RWPE2 (cell line): Measurements from ENCODE around the gene PLXNA3.

ENCODE experiments used
- ATAC-seq: fragments of 200-7000 bp; cut with Tn5 transposase; 3 replicates; pipeline ENCODE4 v1.9.1; 2021; ENCODE audit warnings: low read depth
- DNase-seq: peaks from one replicate; pipeline ENCODE4 v3.0.0-alpha.2; 2020; ENCODE audit warnings: low spot score
- H3K27ac ChIP-seq: fragments of 450-650 bp; 2 replicates; pipeline ENCODE4 v1.5.1; 2017; ENCODE audit warnings: mild to moderate bottlenecking; ENCODE audit not compliant: poor library complexity, severe bottlenecking
- H3K27me3 ChIP-seq: fragments of 250-450 bp; sonication (Bioruptor Pico); 2 replicates; pipeline ENCODE4 v1.5.1; 2021; ENCODE audit warnings: mild to moderate bottlenecking, moderate library complexity; ENCODE audit not compliant: insufficient read depth, poor library complexity, severe bottlenecking
- H3K36me3 ChIP-seq: fragments of 250-450 bp; sonication (Bioruptor Pico); 2 replicates; pipeline ENCODE4 v1.5.1; 2020; ENCODE audit warnings: low read depth, mild to moderate bottlenecking, moderate library complexity
- H3K4me1 ChIP-seq: fragments of 250-450 bp; sonication (Bioruptor Pico); 2 replicates; pipeline ENCODE4 v1.5.1; 2021; ENCODE audit warnings: mild to moderate bottlenecking, moderate library complexity; ENCODE audit not compliant: insufficient read depth, poor library complexity, severe bottlenecking
- H3K4me3 ChIP-seq: fragments of 250-450 bp; sonication (Bioruptor Pico); 2 replicates; pipeline ENCODE4 v1.5.1; 2021; ENCODE audit warnings: mild to moderate bottlenecking, moderate library complexity; ENCODE audit not compliant: severe bottlenecking
- H3K9me3 ChIP-seq: fragments of 250-450 bp; sonication (Bioruptor Pico); 2 replicates; pipeline ENCODE4 v1.5.1; 2021; ENCODE audit warnings: mild to moderate bottlenecking, moderate library complexity; ENCODE audit not compliant: severe bottlenecking
- CTCF ChIP-seq: fragments of 450-650 bp; IDR thresholded peaks from one replicate; pipeline ENCODE4 v1.5.1; 2017; ENCODE audit warnings: mild to moderate bottlenecking, moderate library complexity; ENCODE audit not compliant: poor library complexity, severe bottlenecking

PLXNA3 gene

GRCh38 chrX:154481195-154481594 lies 23.1 kb downstream of the PLXNA3 start:
- Histone ChIP-seq H3K4me3 (no peak overlapping the region), H3K27ac (no peak overlapping the region), H3K27me3 (no peaks in the 10 kb centered on the region), H3K4me1 (no peaks in the 10 kb centered on the region), H3K9me3 (no peaks in the 10 kb centered on the region), H3K36me3 (peaks cover 20% of the 10 kb centered on the region)
- DNase-seq (no peak), ATAC-seq (no peak)
- no peak for TF ChIP-seq CTCF

GRCh38 chrX:154481911-154482601 lies 24.0 kb downstream of the PLXNA3 start:
- H3K36me3 ChIP-seq = peaks cover 22% of the 10 kb centered on the region
- no peaks in the 10 kb centered on the region for H3K4me1 ChIP-seq
- H3K9me3 ChIP-seq = no peaks in the 10 kb centered on the region
- ATAC-seq = no peak
- H3K27ac ChIP-seq = no peak overlapping the region
- no peak overlapping the region for H3K4me3 ChIP-seq
- DNase-seq = no peak
- TF ChIP-seq CTCF = no peak
- no peaks in the 10 kb centered on the region for H3K27me3 ChIP-seq

- DNase-seq (no peak), ATAC-seq (no peak)
- H3K27me3 ChIP-seq = no peaks in the 10 kb centered on the region
- H3K9me3 ChIP-seq = no peaks in the 10 kb centered on the region
- no peaks in the 10 kb centered on the region for H3K4me1 ChIP-seq
- peaks cover 27% of the 10 kb centered on the region for H3K36me3 ChIP-seq
- TF ChIP-seq CTCF = no peak
- H3K27ac ChIP-seq = no peak overlapping the region
- no peak overlapping the region for H3K4me3 ChIP-seq
These were observed 24.7 kb downstream of the PLXNA3 start for GRCh38 chrX:154482786-154483185.

- Histone ChIP-seq H3K9me3 (no peaks in the 10 kb centered on the region), H3K36me3 (peaks cover 30% of the 10 kb centered on the region), H3K4me3 (no peak overlapping the region), H3K27ac (no peak overlapping the region), H3K4me1 (no peaks in the 10 kb centered on the region), H3K27me3 (no peaks in the 10 kb centered on the region)
- no peak for TF ChIP-seq CTCF
- no peak for DNase-seq
- no peak for ATAC-seq
These were observed 25.2 kb downstream of the PLXNA3 start for GRCh38 chrX:154483325-154483724.
